Neural progenitor cell (in vitro differentiated cells): ENCODE results near the gene VPS45. TPM values are rescaled to one million over a fixed set of nuclear protein-coding genes. Genes with fewer than 3 reads are reported as not detected.

Experiments
- DNase-seq: peaks from one replicate; pipeline ENCODE4 v3.0.0-alpha.2; 2016; ENCODE audit warnings: low spot score
- H2AFZ ChIP-seq: fragments of 200-600 bp; sonication (generic); replicated peaks from 2 replicates; pipeline ENCODE4 v1.6.1; 2016; ENCODE audit warnings: antibody characterized with exemption
- H3F3A ChIP-seq: fragments of 200-600 bp; sonication (generic); 2 replicates; pipeline ENCODE4 v1.6.1; 2016; ENCODE audit warnings: antibody characterized with exemption, low read depth
- H3K27ac ChIP-seq: fragments of 200-600 bp; sonication (generic); 2 replicates; pipeline ENCODE4 v1.5.1; 2016; ENCODE audit warnings: mild to moderate bottlenecking
- H3K27me3 ChIP-seq: fragments of 200-600 bp; sonication (generic); 2 replicates; pipeline ENCODE4 v1.6.1; 2016; ENCODE audit warnings: mild to moderate bottlenecking, moderate library complexity
- H3K36me3 ChIP-seq: fragments of 200-600 bp; sonication (generic); 2 replicates; pipeline ENCODE4 v1.5.1; 2016
- H3K4me1 ChIP-seq: fragments of 200-600 bp; sonication (generic); 2 replicates; pipeline ENCODE4 v1.6.1; 2016; ENCODE audit warnings: mixed run types
- H3K4me2 ChIP-seq: fragments of 200-600 bp; sonication (generic); 2 replicates; pipeline ENCODE4 v1.6.1; 2016
- H3K4me3 ChIP-seq: fragments of 200-600 bp; sonication (generic); 2 replicates; pipeline ENCODE4 v1.5.1; 2016
- H3K79me2 ChIP-seq: fragments of 200-600 bp; sonication (generic); 2 replicates; pipeline ENCODE4 v1.6.1; 2016; ENCODE audit warnings: low read depth
- H3K9ac ChIP-seq: fragments of 200-600 bp; sonication (generic); 2 replicates; pipeline ENCODE4 v1.6.1; 2016
- H3K9me3 ChIP-seq: fragments of 200-600 bp; sonication (generic); 2 replicates; pipeline ENCODE4 v1.5.1; 2016; ENCODE audit warnings: low read depth
- H4K20me1 ChIP-seq: fragments of 200-600 bp; sonication (generic); 2 replicates; pipeline ENCODE4 v1.6.1; 2016; ENCODE audit warnings: low read depth
- H3K27ac Mint-ChIP-seq: 3 replicates; pipeline ENCODE4 v1.8.0; 2021; ENCODE audit warnings: mixed read lengths
- H3K27me3 Mint-ChIP-seq: 2 replicates; pipeline ENCODE4 v1.8.0; 2022; ENCODE audit warnings: low read depth, mild to moderate bottlenecking, inconsistent platforms, moderate library complexity, mixed read lengths; ENCODE audit not compliant: insufficient read depth
- H3K36me3 Mint-ChIP-seq: 3 replicates; pipeline ENCODE4 v1.8.0; 2021; ENCODE audit warnings: mixed read lengths
- H3K4me1 Mint-ChIP-seq: 3 replicates; pipeline ENCODE4 v1.8.0; 2021; ENCODE audit warnings: mixed read lengths
- H3K4me3 Mint-ChIP-seq: 3 replicates; pipeline ENCODE4 v1.8.0; 2021; ENCODE audit warnings: mild to moderate bottlenecking, moderate library complexity, mixed read lengths
- H3K9me3 Mint-ChIP-seq: 3 replicates; pipeline ENCODE4 v1.8.0; 2020; ENCODE audit warnings: mixed read lengths
- CTCF ChIP-seq: fragments of 200-600 bp; sonication (generic); IDR thresholded peaks from 2 replicates; pipeline ENCODE4 v1.5.1; 2017; ENCODE audit warnings: antibody characterized with exemption, mild to moderate bottlenecking
- EZH2 ChIP-seq: fragments of 200-600 bp; sonication (generic); IDR thresholded peaks from 2 replicates; pipeline ENCODE4 v1.6.1; 2017; ENCODE audit warnings: antibody characterized with exemption, mild to moderate bottlenecking, moderate library complexity
- EZH2phosphoT487 ChIP-seq: fragments of 200-600 bp; sonication (generic); IDR thresholded peaks from 2 replicates; pipeline ENCODE4 v1.6.1; 2017; ENCODE audit warnings: antibody characterized with exemption
- total RNA-seq: library from RNA; depleted of rRNA; stranded (reverse); fragments of >200 nt; gene quantifications from 2 replicates; pipeline ENCODE4 v1.2.3, GENCODE V29; 2015; ENCODE audit warnings: low replicate concordance

The VPS45 gene
- total RNA-seq, 1 donor from 2014 or later, result 68.7 TPM

- no peaks in the 10 kb centered on the region for H3K9me3 Mint-ChIP-seq
- Histone ChIP-seq H3K9ac (no peak overlapping the region), H4K20me1 (no peaks in the 10 kb centered on the region), H3K27me3 (no peaks in the 10 kb centered on the region), H3K27ac (no peak overlapping the region), H2AFZ (no peak overlapping the region), H3K4me1 (no peaks in the 10 kb centered on the region), H3K9me3 (no peaks in the 10 kb centered on the region), H3K36me3 (peaks cover 16% of the 10 kb centered on the region), H3K4me3 (no peak overlapping the region), H3F3A (no peaks in the 10 kb centered on the region), H3K79me2 (no peaks in the 10 kb centered on the region), H3K4me2 (no peak overlapping the region)
- no peaks in the 10 kb centered on the region for H3K27me3 Mint-ChIP-seq
- H3K4me1 Mint-ChIP-seq, result no peaks in the 10 kb centered on the region
- no peak for DNase-seq
- TF ChIP-seq EZH2, result no peak
- H3K36me3 Mint-ChIP-seq, result peaks cover 22% of the 10 kb centered on the region
- no peak overlapping the region for H3K4me3 Mint-ChIP-seq
- no peak overlapping the region for H3K27ac Mint-ChIP-seq
Measured at GRCh38 chr1:150080784-150081183, 13.2 kb downstream of the VPS45 start.

- no peaks in the 10 kb centered on the region for H3K4me1 ChIP-seq
- H3K36me3 ChIP-seq, result peaks cover 4% of the 10 kb centered on the region
- TF ChIP-seq CTCF (no peak), EZH2phosphoT487 (no peak), EZH2 (no peak)
- no peak overlapping the region for H2AFZ ChIP-seq
- no peaks in the 10 kb centered on the region for H3K9me3 ChIP-seq
- H3K4me3 ChIP-seq, result no peak overlapping the region
- no peak overlapping the region for H3K27ac ChIP-seq
- DNase-seq, result no peak
- no peaks in the 10 kb centered on the region for H3K9me3 Mint-ChIP-seq
- no peak overlapping the region for H3K9ac ChIP-seq
- H3F3A ChIP-seq, result no peaks in the 10 kb centered on the region
- no peaks in the 10 kb centered on the region for H3K27me3 Mint-ChIP-seq
- no peaks in the 10 kb centered on the region for H3K79me2 ChIP-seq
- H3K27me3 ChIP-seq, result no peaks in the 10 kb centered on the region
- no peak overlapping the region for H3K4me3 Mint-ChIP-seq
- H3K4me2 ChIP-seq, result no peak overlapping the region
- no peaks in the 10 kb centered on the region for H4K20me1 ChIP-seq
- peaks cover 22% of the 10 kb centered on the region for H3K36me3 Mint-ChIP-seq
- no peak overlapping the region for H3K27ac Mint-ChIP-seq
- H3K4me1 Mint-ChIP-seq, result no peaks in the 10 kb centered on the region
Measured at GRCh38 chr1:150082494-150082893, 14.9 kb downstream of the VPS45 start.

- Histone ChIP-seq H2AFZ (no peak overlapping the region), H3K4me1 (no peaks in the 10 kb centered on the region), H3K9me3 (no peaks in the 10 kb centered on the region), H3F3A (no peaks in the 10 kb centered on the region), H3K27me3 (no peaks in the 10 kb centered on the region), H4K20me1 (no peaks in the 10 kb centered on the region), H3K4me2 (no peak overlapping the region), H3K27ac (no peak overlapping the region), H3K4me3 (no peak overlapping the region), H3K9ac (no peak overlapping the region), H3K36me3 (no peaks in the 10 kb centered on the region), H3K79me2 (no peaks in the 10 kb centered on the region)
- TF ChIP-seq EZH2phosphoT487 (no peak), EZH2 (no peak), CTCF (no peak)
- Mint-ChIP-seq H3K9me3 (no peaks in the 10 kb centered on the region), H3K36me3 (peaks cover 19% of the 10 kb centered on the region), H3K4me1 (no peaks in the 10 kb centered on the region), H3K27ac (no peak overlapping the region), H3K4me3 (no peak overlapping the region), H3K27me3 (no peaks in the 10 kb centered on the region)
- no peak for DNase-seq
Measured at GRCh38 chr1:150083907-150084306, 16.3 kb downstream of the VPS45 start.

GRCh38 chr1:150085406-150085805 is 17.8 kb downstream of the VPS45 start:
- no peaks in the 10 kb centered on the region for H3F3A ChIP-seq
- H2AFZ ChIP-seq, result no peak overlapping the region
- no peak overlapping the region for H3K27ac Mint-ChIP-seq
- H3K9me3 Mint-ChIP-seq, result no peaks in the 10 kb centered on the region
- no peak overlapping the region for H3K4me3 ChIP-seq
- no peaks in the 10 kb centered on the region for H3K79me2 ChIP-seq
- no peak overlapping the region for H3K4me3 Mint-ChIP-seq
- H3K27me3 ChIP-seq, result no peaks in the 10 kb centered on the region
- H3K36me3 ChIP-seq, result no peaks in the 10 kb centered on the region
- no peak overlapping the region for H3K9ac ChIP-seq
- H3K9me3 ChIP-seq, result no peaks in the 10 kb centered on the region
- H3K27me3 Mint-ChIP-seq, result no peaks in the 10 kb centered on the region
- DNase-seq, result no peak
- no peak overlapping the region for H3K4me2 ChIP-seq
- H3K4me1 Mint-ChIP-seq, result no peaks in the 10 kb centered on the region
- no peak overlapping the region for H3K27ac ChIP-seq
- no peaks in the 10 kb centered on the region for H4K20me1 ChIP-seq
- H3K36me3 Mint-ChIP-seq, result peaks cover 16% of the 10 kb centered on the region
- no peak for TF ChIP-seq CTCF
- no peak for TF ChIP-seq EZH2
- TF ChIP-seq EZH2phosphoT487, result no peak
- no peaks in the 10 kb centered on the region for H3K4me1 ChIP-seq
